ENCODE results near the gene ARID4B.

ARID4B gene

DNA sequence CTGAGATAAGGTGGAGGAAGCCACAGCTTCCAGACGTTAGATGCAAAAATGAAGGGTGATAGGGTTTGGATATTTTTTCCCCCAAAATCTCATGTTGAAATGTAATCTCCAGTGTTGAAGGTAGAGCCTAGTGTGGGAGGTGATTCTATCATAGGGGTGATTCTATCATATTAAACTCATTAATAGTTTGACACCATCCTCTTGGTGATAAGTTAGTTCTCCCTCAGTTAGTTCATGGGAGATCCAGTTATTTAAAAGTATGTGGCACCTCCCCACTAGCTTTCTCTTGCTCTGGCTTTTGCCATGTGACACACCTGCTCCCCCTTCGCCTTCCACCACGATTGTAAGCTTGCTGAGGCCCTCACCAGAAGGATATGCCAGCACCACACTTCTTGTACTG, 30.9 kb upstream of the ARID4B start:
- TF ChIP-seq, protein P1, sequence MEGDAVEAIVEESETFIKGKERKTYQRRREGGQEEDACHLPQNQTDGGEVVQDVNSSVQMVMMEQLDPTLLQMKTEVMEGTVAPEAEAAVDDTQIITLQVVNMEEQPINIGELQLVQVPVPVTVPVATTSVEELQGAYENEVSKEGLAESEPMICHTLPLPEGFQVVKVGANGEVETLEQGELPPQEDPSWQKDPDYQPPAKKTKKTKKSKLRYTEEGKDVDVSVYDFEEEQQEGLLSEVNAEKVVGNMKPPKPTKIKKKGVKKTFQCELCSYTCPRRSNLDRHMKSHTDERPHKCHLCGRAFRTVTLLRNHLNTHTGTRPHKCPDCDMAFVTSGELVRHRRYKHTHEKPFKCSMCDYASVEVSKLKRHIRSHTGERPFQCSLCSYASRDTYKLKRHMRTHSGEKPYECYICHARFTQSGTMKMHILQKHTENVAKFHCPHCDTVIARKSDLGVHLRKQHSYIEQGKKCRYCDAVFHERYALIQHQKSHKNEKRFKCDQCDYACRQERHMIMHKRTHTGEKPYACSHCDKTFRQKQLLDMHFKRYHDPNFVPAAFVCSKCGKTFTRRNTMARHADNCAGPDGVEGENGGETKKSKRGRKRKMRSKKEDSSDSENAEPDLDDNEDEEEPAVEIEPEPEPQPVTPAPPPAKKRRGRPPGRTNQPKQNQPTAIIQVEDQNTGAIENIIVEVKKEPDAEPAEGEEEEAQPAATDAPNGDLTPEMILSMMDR (IDR thresholded peaks at IDR 0.05; ENCODE audit: low read depth, low read length), result no peak

DNA sequence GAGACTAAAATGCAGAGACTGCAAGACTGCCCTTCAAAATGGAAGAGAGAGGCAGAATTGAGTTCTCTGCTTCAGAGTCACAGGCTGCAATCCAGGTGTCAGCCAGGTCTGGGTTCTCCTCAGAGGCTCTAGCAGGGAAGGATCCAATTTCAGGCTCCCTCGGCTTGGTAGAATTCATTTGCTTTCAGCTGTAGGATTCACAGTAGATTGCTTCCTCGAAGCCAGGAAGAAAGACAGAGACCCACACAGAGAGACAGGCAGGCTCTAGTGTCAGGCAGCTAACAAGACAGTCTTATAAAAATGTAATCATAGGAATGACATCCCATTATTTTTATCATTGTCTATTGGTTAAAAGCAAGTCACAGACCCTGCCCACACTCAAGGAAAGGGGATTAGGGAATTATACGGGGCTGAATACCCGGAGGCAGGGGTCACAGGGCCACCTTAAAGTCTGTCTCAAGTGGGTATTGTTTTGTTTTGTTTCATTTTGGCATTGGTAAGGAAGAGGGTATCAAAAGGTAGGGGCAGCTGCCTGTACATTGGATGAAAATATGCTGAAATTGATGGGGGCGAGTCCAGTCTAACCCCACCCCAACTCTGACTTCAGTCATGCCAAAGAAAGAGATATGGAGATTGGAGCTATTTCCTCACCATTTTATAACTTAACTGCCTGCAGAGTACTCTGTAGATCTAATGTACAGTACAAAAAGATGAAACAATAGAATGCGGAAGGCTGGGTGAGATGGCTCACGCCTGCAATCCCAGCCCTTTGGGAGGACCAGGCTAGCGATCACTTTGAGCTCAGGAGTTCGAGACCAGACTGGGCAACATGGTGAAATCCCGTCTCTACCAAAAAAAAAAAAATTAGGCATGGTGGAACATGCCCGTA, 29.8 kb upstream of the ARID4B start:
- TF ChIP-seq, protein P1 (IDR thresholded peaks at IDR 0.05; ENCODE audit: low read depth, low read length), result no peak
- no peak overlapping the region for H3K4me3 ChIP-seq (ENCODE audit: low read depth, low read length)

More for the DNA sequence above, 30.9 kb upstream of the ARID4B start:
- no peak overlapping the region for H3K4me3 ChIP-seq (ENCODE audit: low read depth, low read length)

DNA sequence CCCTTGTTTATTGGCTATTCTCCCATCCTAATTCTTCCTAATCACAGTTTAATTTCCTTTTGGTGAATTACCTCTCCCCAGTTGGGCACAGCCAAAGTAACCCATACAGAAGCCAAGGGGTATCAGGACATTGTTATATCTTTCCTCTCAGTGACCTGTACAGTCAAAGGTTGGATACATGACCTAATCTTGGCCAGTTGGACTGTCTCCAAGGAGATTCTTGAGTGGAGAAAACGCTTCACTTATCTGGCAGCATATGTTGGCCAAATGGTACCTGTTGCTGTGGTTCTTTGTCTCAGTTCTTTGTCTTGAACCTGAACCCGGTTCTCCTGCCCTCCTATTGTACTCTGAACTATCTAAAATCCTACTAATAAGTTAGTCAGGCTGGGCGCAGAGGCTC, 23.9 kb upstream of the ARID4B start:
- TF ChIP-seq, protein P1 (IDR thresholded peaks at IDR 0.05; ENCODE audit: low read depth, low read length), result no peak
- H3K4me3 ChIP-seq (ENCODE audit: low read depth, low read length), result no peak overlapping the region

DNA sequence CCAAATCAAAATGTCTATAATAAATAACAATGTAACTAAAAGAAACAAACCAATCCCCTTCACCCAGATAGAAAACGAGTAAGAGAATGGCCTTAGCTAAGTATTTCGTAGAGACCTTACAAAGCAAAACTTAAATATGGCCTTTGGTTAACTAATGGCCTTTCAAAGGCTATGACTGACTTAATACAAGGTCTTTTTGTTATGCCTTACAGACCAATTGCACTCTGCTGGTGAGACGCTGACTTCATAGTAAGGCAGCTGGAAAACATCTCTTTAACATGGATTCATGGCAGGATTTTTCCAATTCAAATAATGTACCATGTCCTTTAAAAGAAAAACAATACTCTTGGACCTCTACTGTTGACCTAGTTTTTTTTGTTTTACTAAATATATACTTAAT, 23.5 kb upstream of the ARID4B start:
- TF ChIP-seq, protein P1 (IDR thresholded peaks at IDR 0.05; ENCODE audit: low read depth, low read length), result no peak
- H3K4me3 ChIP-seq (ENCODE audit: low read depth, low read length), result no peak overlapping the region

DNA sequence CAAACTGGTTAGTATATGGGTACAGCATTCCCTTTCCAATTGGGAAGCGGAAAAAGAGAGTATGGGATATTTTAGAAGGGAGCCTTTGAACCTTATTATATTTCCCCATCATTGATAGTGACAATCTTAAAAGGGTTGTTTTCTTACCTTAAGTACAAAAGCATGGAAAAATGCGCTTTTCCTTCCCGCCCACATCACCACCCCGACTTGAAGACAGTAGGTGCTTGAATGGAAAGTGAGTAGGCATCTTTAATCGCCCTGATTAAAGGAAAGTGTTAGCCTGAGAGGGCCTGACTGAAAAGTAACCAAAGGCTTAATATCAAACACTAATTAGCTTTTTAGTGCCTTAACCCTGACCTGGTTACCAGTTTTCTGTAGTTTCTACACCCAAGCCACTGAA, 15.7 kb upstream of the ARID4B start:
- TF ChIP-seq, protein P1 (IDR thresholded peaks at IDR 0.05; ENCODE audit: low read depth, low read length), result no peak
- no peak overlapping the region for H3K4me3 ChIP-seq (ENCODE audit: low read depth, low read length)

DNA sequence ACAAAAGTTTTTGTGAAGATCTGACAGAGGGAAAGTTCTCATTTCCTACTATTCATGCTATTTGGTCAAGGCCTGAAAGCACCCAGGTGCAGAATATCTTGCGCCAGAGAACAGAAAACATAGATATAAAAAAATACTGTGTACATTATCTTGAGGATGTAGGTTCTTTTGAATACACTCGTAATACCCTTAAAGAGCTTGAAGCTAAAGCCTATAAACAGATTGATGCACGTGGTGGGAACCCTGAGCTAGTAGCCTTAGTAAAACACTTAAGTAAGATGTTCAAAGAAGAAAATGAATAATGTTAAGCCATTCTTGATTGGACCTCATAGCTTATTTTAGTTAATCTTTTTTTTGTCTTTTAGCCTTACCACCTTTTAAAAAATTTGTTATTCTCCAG, 14.5 kb upstream of the ARID4B start:
- TF ChIP-seq, protein P1 (IDR thresholded peaks at IDR 0.05; ENCODE audit: low read depth, low read length), result no peak

DNA sequence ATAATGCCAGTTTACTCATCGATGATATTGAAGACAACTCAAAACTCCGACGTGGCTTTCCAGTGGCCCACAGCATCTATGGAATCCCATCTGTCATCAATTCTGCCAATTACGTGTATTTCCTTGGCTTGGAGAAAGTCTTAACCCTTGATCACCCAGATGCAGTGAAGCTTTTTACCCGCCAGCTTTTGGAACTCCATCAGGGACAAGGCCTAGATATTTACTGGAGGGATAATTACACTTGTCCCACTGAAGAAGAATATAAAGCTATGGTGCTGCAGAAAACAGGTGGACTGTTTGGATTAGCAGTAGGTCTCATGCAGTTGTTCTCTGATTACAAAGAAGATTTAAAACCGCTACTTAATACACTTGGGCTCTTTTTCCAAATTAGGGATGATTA, 14.1 kb upstream of the ARID4B start:
- TF ChIP-seq, protein P1 (IDR thresholded peaks at IDR 0.05; ENCODE audit: low read depth, low read length), result no peak
- H3K4me3 ChIP-seq (ENCODE audit: low read depth, low read length), result no peak overlapping the region

More for the DNA sequence above, 14.5 kb upstream of the ARID4B start:
- no peak overlapping the region for H3K4me3 ChIP-seq (ENCODE audit: low read depth, low read length)

Measured in WI38 (cell line).